H1 (cell line): ENCODE results near the gene IRAG1. TPM values are rescaled to one million over a fixed set of nuclear protein-coding genes. Genes with fewer than 3 reads are reported as not detected.

Experiments used
- BACH1 ChIP-seq: IDR thresholded peaks from 2 replicates; pipeline ENCODE4 v1.6.1; 2012; ENCODE audit warnings: low read length, improper control_type of control experiment
- POU5F1 ChIP-seq: IDR thresholded peaks from 2 replicates; pipeline ENCODE4 v1.6.1; 2011; ENCODE audit warnings: low read depth, mild to moderate bottlenecking, low read length, moderate library complexity
- SP4 ChIP-seq: IDR thresholded peaks from 2 replicates; pipeline ENCODE4 v1.6.1; 2012; ENCODE audit warnings: low read length, inconsistent platforms
- SRF ChIP-seq: IDR thresholded peaks from 2 replicates; pipeline ENCODE4 v1.6.1; 2011; ENCODE audit warnings: mild to moderate bottlenecking, low read depth, low read length, moderate library complexity
- polyA plus RNA-seq, 7 experiments: library from polyadenylated mRNA; depleted of rRNA in 3 of 7; stranded (reverse) in 5 of 7; unstranded in 2 of 7; fragments of >200 nt in 5 of 7; fragments of 200-250 nt in 2 of 7; gene quantifications; 1 replicate in 5 of 7; 2 replicates in 1 of 7; 4 replicates in 1 of 7; pipeline versions ENCODE4 v1.2.1 to v1.2.3, GENCODE V29; 2011 to 2013; ENCODE audit warnings: missing spikeins in 2 of 7, mixed read lengths in 2 of 7
- total RNA-seq: library from RNA; stranded (reverse); fragmentation: NEBNext Ultra II Directional; extraction: Animal tissue kit (Norgen Biotek cat#: 25700); gene quantifications from 2 replicates; pipeline ENCODE4 v1.2.1, GENCODE V29; 2021
- TF ChIP-seq, protein P1 (sequence below): IDR thresholded peaks from 2 replicates; pipeline ENCODE4 v1.6.1; 2012; ENCODE audit warnings: inconsistent platforms

IRAG1 gene
- total and polyA plus RNA-seq, 2 of the 8 experiments (the other 6 are each of a cell fraction or from before 2014, with no cell fraction given): 1.8 to 2.7 TPM

- TF ChIP-seq, protein P1, sequence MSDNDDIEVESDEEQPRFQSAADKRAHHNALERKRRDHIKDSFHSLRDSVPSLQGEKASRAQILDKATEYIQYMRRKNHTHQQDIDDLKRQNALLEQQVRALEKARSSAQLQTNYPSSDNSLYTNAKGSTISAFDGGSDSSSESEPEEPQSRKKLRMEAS: no peak
- TF ChIP-seq SRF: no peak
- no peak for TF ChIP-seq SP4
- TF ChIP-seq POU5F1: no peak
- no peak for TF ChIP-seq BACH1
- TF ChIP-seq, all 59 proteins: peak for 0
Measured at GRCh38 chr11:10686311-10686710, 7.2 kb downstream of the IRAG1 start (continued).
